ENCODE data around the gene PYDC1.
"Not testable (repeated sequence)": the region's sequence is repeated elsewhere in the genome, so short reads cannot be mapped to it uniquely, and the experiment has no call there.

The PYDC1 gene

GRCh38 chr16:31200821-31201568 lies 15.9 kb downstream of the PYDC1 start:
- no peaks in the 10 kb centered on the region for H3K27me3 ChIP-seq
- DNase-seq = no peak

GRCh38 chr16:31200111-31200510 lies 16.8 kb downstream of the PYDC1 start:
- DNase-seq; intact Hi-C loops (cut with DNase I; ENCODE audit: low total_unique reads); H3K27ac ChIP-seq; H3K27me3 ChIP-seq; H3K4me3 ChIP-seq; H3K9me3 ChIP-seq: not testable (repeated sequence)
- Histone ChIP-seq H3K4me1 (peaks cover 0 to 22% (median 17%) of the 10 kb centered on the region in 4 donors), H3K36me3 (peaks cover 11 to 36% (median 18%) of the 10 kb centered on the region in 3 donors)

More at GRCh38 chr16:31200821-31201568, 15.9 kb downstream of the PYDC1 start:
- TF ChIP-seq CTCF (IDR thresholded peaks at IDR 0.05) = no peak
- Histone ChIP-seq H3K4me1 (peaks cover 0 to 22% (median 17%) of the 10 kb centered on the region in 4 donors), H3K4me3 (no peak overlapping the region), H3K27ac (no peak overlapping the region), H3K9me3 (no peaks in the 10 kb centered on the region), H3K36me3 (peaks cover 2 to 27% (median 9%) of the 10 kb centered on the region in 3 donors)
- intact Hi-C loops (cut with DNase I; ENCODE audit: low total_unique reads) = no loop called here

- no peak for DNase-seq
Observed at GRCh38 chr16:31199430-31200041, 17.4 kb downstream of the PYDC1 start.

GRCh38 chr16:31198207-31198882 lies 18.6 kb downstream of the PYDC1 start:
- H3K27me3 ChIP-seq = no peaks in the 10 kb centered on the region
- H3K9me3 ChIP-seq = no peaks in the 10 kb centered on the region
- peaks cover 28 to 54% (median 36%) of the 10 kb centered on the region in 3 donors for H3K36me3 ChIP-seq
- peaks cover 0 to 22% (median 17%) of the 10 kb centered on the region in 4 donors for H3K4me1 ChIP-seq
- no peak for TF ChIP-seq CTCF (IDR thresholded peaks at IDR 0.05)
- no peak overlapping the region for H3K4me3 ChIP-seq
- H3K27ac ChIP-seq = no peak overlapping the region
- intact Hi-C loops (cut with DNase I; ENCODE audit: low total_unique reads) = no loop called here
- no peak for DNase-seq

More at GRCh38 chr16:31199430-31200041, 17.4 kb downstream of the PYDC1 start:
- no peaks in the 10 kb centered on the region for H3K9me3 ChIP-seq
- H3K27ac ChIP-seq = no peak overlapping the region
- intact Hi-C loops (cut with DNase I; ENCODE audit: low total_unique reads) = no loop called here
- H3K27me3 ChIP-seq = no peaks in the 10 kb centered on the region
- peaks cover 0 to 22% (median 17%) of the 10 kb centered on the region in 4 donors for H3K4me1 ChIP-seq
- no peak overlapping the region for H3K4me3 ChIP-seq
- TF ChIP-seq CTCF (IDR thresholded peaks at IDR 0.05) = no peak
- H3K36me3 ChIP-seq = peaks cover 16 to 42% (median 24%) of the 10 kb centered on the region in 3 donors

GRCh38 chr16:31196324-31197088 lies 20.4 kb downstream of the PYDC1 start:
- Histone ChIP-seq H3K27me3 (no peaks in the 10 kb centered on the region), H3K4me3 (no peak overlapping the region), H3K27ac (no peak overlapping the region), H3K36me3 (peaks cover 46 to 72% (median 54%) of the 10 kb centered on the region in 3 donors), H3K9me3 (no peaks in the 10 kb centered on the region), H3K4me1 (peaks cover 0 to 5% (median 2%) of the 10 kb centered on the region in 4 donors)
- no peak for TF ChIP-seq CTCF (IDR thresholded peaks at IDR 0.05)
- no peak for DNase-seq
- intact Hi-C loops (cut with DNase I; ENCODE audit: low total_unique reads) = no loop called here

GRCh38 chr16:31195861-31196260 lies 21.1 kb downstream of the PYDC1 start:
- intact Hi-C loops (cut with DNase I; ENCODE audit: low total_unique reads); H3K27me3 ChIP-seq; H3K4me3 ChIP-seq; H3K4me1 ChIP-seq; H3K9me3 ChIP-seq; H3K27ac ChIP-seq; DNase-seq: not testable (repeated sequence)
- H3K36me3 ChIP-seq = peaks cover 52 to 79% (median 61%) of the 10 kb centered on the region in 3 donors

Data from tibial artery (tissue), 4 donors.